Thoracic aorta (tissue), 2 donors: Measurements from ENCODE around the gene PVR. TPM values are rescaled to one million over a fixed set of nuclear protein-coding genes. Genes with fewer than 3 reads are reported as not detected.

Experiments used
- ATAC-seq: fragments of 150-250 bp; one replicate; pipeline ENCODE4 v1.8.0; 2017; ENCODE audit warnings: low read depth; ENCODE audit not compliant: insufficient number of reproducible peaks, low FRiP score
- DNase-seq: peaks from one replicate; pipeline ENCODE4 v3.0.0-alpha.2; 2020; ENCODE audit warnings: low spot score
- H3K27ac ChIP-seq, 2 donors: fragments of 200-600 bp; sonication (generic); 1 replicate in 1 of 2; 2 replicates in 1 of 2; pipeline ENCODE4 v1.5.1; 2016; ENCODE audit warnings: mild to moderate bottlenecking in 2 of 2, moderate library complexity in 2 of 2
- H3K27me3 ChIP-seq: fragments of 200-600 bp; sonication (generic); replicated peaks from 2 replicates; pipeline ENCODE4 v1.6.0; 2016; ENCODE audit warnings: mild to moderate bottlenecking; ENCODE audit not compliant: insufficient read depth
- H3K36me3 ChIP-seq: fragments of 200-600 bp; sonication (generic); one replicate; pipeline ENCODE4 v1.5.1; 2016
- H3K4me1 ChIP-seq, 2 donors: fragments of 200-600 bp; sonication (generic); 1 replicate in 1 of 2; 2 replicates in 1 of 2; pipeline versions ENCODE4 v1.5.1 to v1.6.0; 2016; ENCODE audit warnings: low read depth in 2 of 2, mild to moderate bottlenecking in 1 of 2; ENCODE audit not compliant: control insufficient read depth in 1 of 2
- H3K4me3 ChIP-seq: fragments of 200-600 bp; sonication (generic); 2 replicates; pipeline ENCODE4 v1.5.1; 2016; ENCODE audit warnings: mild to moderate bottlenecking
- H3K9me3 ChIP-seq: fragments of 200-600 bp; sonication (generic); 2 replicates; pipeline ENCODE4 v1.5.1; 2016
- CTCF ChIP-seq: fragments of 200-600 bp; sonication (generic); IDR thresholded peaks from one replicate; pipeline ENCODE4 v1.5.1; 2019; ENCODE audit warnings: antibody characterized with exemption
- total RNA-seq, 2 donors: library from RNA; depleted of rRNA; stranded (reverse); fragments of >200 nt; gene quantifications; one replicate each; pipeline versions ENCODE4 v1.1.0 to v1.2.3, GENCODE V29; 2016

The PVR gene
- total RNA-seq, 2 donors from 2014 or later = 59.7 to 102 TPM

GRCh38 chr19:44698492-44699201, 54.9 kb downstream of the PVR start, which contains the start of gene CEACAM16:
TSS of gene CEACAM16 (plus strand) at chr19:44699151. CDS start at chr19:44701457, 2,306 bp downstream.
- ATAC-seq (no peak), DNase-seq (no peak)
- Histone ChIP-seq H3K9me3 (no peaks in the 10 kb centered on the region), H3K4me3 (no peak within 1 kb of the TSS), H3K27me3 (no peaks in the 10 kb centered on the region), H3K4me1 (no peaks in the 10 kb centered on the region), H3K36me3 (no peaks in the 10 kb centered on the region), H3K27ac (no peak within 1 kb of the TSS)
- no peak for TF ChIP-seq CTCF

GRCh38 chr19:44700547-44700946, 56.8 kb downstream of the PVR start:
- ATAC-seq = no peak
- TF ChIP-seq CTCF = no peak

GRCh38 chr19:44701228-44701627, 57.5 kb downstream of the PVR start:
- no peak for ATAC-seq
- H3K36me3 ChIP-seq = no peaks in the 10 kb centered on the region
- H3K4me1 ChIP-seq = no peaks in the 10 kb centered on the region
- no peaks in the 10 kb centered on the region for H3K27me3 ChIP-seq
- DNase-seq = no peak
- H3K9me3 ChIP-seq = no peaks in the 10 kb centered on the region
- no peak overlapping the region for H3K27ac ChIP-seq
- H3K4me3 ChIP-seq = no peak overlapping the region
- TF ChIP-seq CTCF = no peak

More at GRCh38 chr19:44700547-44700946, 56.8 kb downstream of the PVR start:
- Histone ChIP-seq H3K27me3 (no peaks in the 10 kb centered on the region), H3K27ac (no peak overlapping the region), H3K4me1 (no peaks in the 10 kb centered on the region), H3K9me3 (no peaks in the 10 kb centered on the region), H3K36me3 (no peaks in the 10 kb centered on the region), H3K4me3 (no peak overlapping the region)
- DNase-seq = no peak

- Histone ChIP-seq H3K27ac (no peak overlapping the region), H3K4me3 (no peak overlapping the region), H3K27me3 (no peaks in the 10 kb centered on the region), H3K9me3 (no peaks in the 10 kb centered on the region), H3K4me1 (no peaks in the 10 kb centered on the region), H3K36me3 (no peaks in the 10 kb centered on the region)
- no peak for TF ChIP-seq CTCF
- no peak for ATAC-seq
- no peak for DNase-seq
Observed at GRCh38 chr19:44702551-44703176, 59.0 kb downstream of the PVR start.

- no peak overlapping the region for H3K27ac ChIP-seq
- H3K4me3 ChIP-seq = no peak overlapping the region
- H3K9me3 ChIP-seq = no peaks in the 10 kb centered on the region
- ATAC-seq (no peak), DNase-seq (no peak)
- no peak for TF ChIP-seq CTCF
- no peaks in the 10 kb centered on the region for H3K27me3 ChIP-seq
- no peaks in the 10 kb centered on the region for H3K4me1 ChIP-seq
- no peaks in the 10 kb centered on the region for H3K36me3 ChIP-seq
Observed at GRCh38 chr19:44703336-44704078, 59.8 kb downstream of the PVR start.
